Muscle of back (tissue), 11 donors: ENCODE data around the gene FOXC1. TPM values are rescaled to one million over a fixed set of nuclear protein-coding genes. Genes with fewer than 3 reads are reported as not detected.

ENCODE experiments used
- DNase-seq, 3 donors: peaks; one replicate each; pipeline versions ENCODE4 v3.0.0 to v3.0.0-alpha.2; 2013
- polyA plus RNA-seq, 10 donors: library from polyadenylated mRNA; unstranded; fragments of 120-200 nt; gene quantifications; one replicate each; pipeline ENCODE4 v1.2.1, GENCODE V29; 2013; ENCODE audit not compliant: insufficient read length in 10 of 10

Gene FOXC1
- polyA plus RNA-seq, 10 donors, result 1.6 to 3.0 (median 2.2) TPM

- DNase-seq, result no peak
Observed at GRCh38 chr6:1622220-1622850, 12.6 kb downstream of the FOXC1 start.

- DNase-seq, result no peak
Observed at GRCh38 chr6:1622851-1623768, 13.4 kb downstream of the FOXC1 start.

GRCh38 chr6:1623769-1624057 is 14.0 kb downstream of the FOXC1 start:
- no peak for DNase-seq

GRCh38 chr6:1624058-1624850 is 14.5 kb downstream of the FOXC1 start:
- DNase-seq, result peak in 1 of 3 donors; percentile 66

GRCh38 chr6:1624851-1625781 is 15.4 kb downstream of the FOXC1 start:
- peak in 1 of 3 donors; percentile 77 for DNase-seq

- DNase-seq, result no peak
Observed at GRCh38 chr6:1625794-1626435, 16.2 kb downstream of the FOXC1 start.

GRCh38 chr6:1626481-1626880 is 16.8 kb downstream of the FOXC1 start:
- DNase-seq, result no peak

GRCh38 chr6:1627827-1628560 is 18.3 kb downstream of the FOXC1 start:
- peak in 1 of 3 donors; percentile 32 for DNase-seq

- DNase-seq, result no peak
Observed at GRCh38 chr6:1629316-1629715, 19.6 kb downstream of the FOXC1 start.

- no peak for DNase-seq
Observed at GRCh38 chr6:1630212-1630770, 20.6 kb downstream of the FOXC1 start.

GRCh38 chr6:1630771-1631217 is 21.1 kb downstream of the FOXC1 start:
- DNase-seq, result no peak

- no peak for DNase-seq
Observed at GRCh38 chr6:1631251-1631650, 21.5 kb downstream of the FOXC1 start.

GRCh38 chr6:1633366-1634021 is 23.8 kb downstream of the FOXC1 start:
- no peak for DNase-seq

- no peak for DNase-seq
Observed at GRCh38 chr6:1634081-1634480, 24.4 kb downstream of the FOXC1 start.

- DNase-seq, result peak in 1 of 3 donors; percentile 55
Observed at GRCh38 chr6:1635305-1636010, 25.7 kb downstream of the FOXC1 start.

GRCh38 chr6:1636272-1636825 is 26.6 kb downstream of the FOXC1 start:
- DNase-seq, result no peak

- no peak for DNase-seq
Observed at GRCh38 chr6:1636971-1637871, 27.5 kb downstream of the FOXC1 start.
